PC-3 (cell line): ENCODE results near the gene RNF121.

Experiments used
- CTCF ChIP-seq: fragments of 300-600 bp; sonication (generic); conservative IDR thresholded peaks from 2 replicates; pipeline ENCODE4 v1.5.1; 2017; ENCODE audit warnings: antibody characterized with exemption, low read depth, mild to moderate bottlenecking, low read length
- EZH2 ChIP-seq: fragments of 300-600 bp; sonication (generic); IDR thresholded peaks from one replicate; pipeline ENCODE4 v1.6.1; 2017; ENCODE audit warnings: antibody characterized with exemption, mild to moderate bottlenecking, low read length; ENCODE audit not compliant: unreplicated experiment

- TF ChIP-seq CTCF = no peak
- no peak for TF ChIP-seq EZH2
Observed at GRCh38 chr11:71976551-71976950, 47.7 kb downstream of the RNF121 start.
